ENCODE data around the gene ITIH3.
"Not testable (repeated sequence)": the region's sequence is repeated elsewhere in the genome, so short reads cannot be mapped to it uniquely, and the experiment has no call there.

The ITIH3 gene, protein sequence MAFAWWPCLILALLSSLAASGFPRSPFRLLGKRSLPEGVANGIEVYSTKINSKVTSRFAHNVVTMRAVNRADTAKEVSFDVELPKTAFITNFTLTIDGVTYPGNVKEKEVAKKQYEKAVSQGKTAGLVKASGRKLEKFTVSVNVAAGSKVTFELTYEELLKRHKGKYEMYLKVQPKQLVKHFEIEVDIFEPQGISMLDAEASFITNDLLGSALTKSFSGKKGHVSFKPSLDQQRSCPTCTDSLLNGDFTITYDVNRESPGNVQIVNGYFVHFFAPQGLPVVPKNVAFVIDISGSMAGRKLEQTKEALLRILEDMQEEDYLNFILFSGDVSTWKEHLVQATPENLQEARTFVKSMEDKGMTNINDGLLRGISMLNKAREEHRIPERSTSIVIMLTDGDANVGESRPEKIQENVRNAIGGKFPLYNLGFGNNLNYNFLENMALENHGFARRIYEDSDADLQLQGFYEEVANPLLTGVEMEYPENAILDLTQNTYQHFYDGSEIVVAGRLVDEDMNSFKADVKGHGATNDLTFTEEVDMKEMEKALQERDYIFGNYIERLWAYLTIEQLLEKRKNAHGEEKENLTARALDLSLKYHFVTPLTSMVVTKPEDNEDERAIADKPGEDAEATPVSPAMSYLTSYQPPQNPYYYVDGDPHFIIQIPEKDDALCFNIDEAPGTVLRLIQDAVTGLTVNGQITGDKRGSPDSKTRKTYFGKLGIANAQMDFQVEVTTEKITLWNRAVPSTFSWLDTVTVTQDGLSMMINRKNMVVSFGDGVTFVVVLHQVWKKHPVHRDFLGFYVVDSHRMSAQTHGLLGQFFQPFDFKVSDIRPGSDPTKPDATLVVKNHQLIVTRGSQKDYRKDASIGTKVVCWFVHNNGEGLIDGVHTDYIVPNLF

DNA sequence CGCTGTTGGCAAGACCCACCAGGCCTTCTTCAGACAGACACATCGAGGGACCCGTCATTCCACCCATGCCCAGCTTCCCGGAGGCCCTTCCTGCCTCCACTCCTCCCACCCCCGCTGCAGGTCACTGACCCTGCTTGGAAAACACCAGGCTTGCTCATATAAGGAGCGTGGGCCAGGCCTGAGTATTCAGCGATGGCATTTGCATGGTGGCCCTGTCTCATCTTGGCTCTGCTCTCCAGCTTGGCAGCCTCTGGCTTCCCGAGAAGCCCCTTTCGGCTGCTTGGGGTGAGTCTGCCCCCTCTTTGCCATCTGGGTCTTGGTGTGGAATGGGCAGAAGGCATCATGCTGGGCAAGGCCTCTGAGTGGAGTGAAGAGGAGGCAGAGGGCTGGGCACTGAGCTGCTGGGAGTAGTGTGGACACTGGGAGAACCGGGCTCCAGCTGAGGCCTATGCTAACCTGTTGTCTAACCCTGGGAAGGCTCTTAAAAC is at the start of gene ITIH3:
Gene ITIH3 (plus strand): TSS at position 185 of the 488 bp plus-strand sequence. CDS start 8 bp downstream, at position 193.
- no peak for DNase-seq

DNA sequence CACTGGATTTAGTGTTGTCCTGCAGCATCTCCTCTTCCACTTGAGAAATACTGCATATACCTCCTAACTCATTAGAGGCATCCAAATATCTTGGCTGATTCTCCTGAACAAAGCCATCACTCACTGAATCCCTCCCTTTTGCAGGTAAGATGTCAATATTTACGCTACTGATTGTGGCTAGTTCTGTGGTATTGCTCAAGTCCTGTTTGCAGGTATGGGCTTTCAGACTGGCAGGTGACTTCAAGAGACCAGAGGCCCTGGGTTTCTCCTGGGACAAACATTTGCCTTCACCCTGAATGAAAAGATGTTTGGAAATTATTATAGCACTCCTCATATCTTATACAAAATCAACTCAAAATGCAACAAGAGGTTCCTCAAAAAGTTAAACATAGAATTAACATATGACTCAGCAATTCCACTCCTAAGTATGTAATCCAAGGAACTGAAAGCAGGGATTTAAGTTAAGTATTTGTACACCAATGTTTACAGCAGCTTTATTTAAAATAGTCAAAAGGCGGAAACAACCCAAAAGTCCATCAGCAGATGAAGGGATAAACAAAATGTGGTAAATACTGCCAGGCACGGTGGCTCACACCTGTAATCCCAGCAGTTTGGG is 42.4 kb upstream of the ITIH3 start:
- no peak for DNase-seq

DNA sequence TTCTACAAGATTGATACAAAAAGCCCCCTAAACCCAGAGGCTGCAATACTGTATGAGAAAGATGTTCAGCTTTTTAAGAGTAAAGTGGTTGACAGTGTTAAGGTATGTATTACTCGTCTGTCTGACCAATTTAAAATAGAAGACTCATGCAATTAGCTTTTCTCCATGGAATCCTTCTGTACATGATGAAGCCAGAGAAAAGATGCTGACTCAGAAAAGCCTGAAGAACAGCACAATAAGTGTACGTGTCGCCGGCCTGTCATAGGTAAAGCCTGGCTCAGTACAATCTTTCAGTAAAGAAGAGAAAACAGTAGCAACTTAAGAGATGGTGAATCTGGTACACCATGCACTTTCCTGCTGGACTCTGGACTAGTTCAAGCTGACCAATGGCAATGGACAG is 40.2 kb upstream of the ITIH3 start:
- peak; percentile 12 for DNase-seq

DNA sequence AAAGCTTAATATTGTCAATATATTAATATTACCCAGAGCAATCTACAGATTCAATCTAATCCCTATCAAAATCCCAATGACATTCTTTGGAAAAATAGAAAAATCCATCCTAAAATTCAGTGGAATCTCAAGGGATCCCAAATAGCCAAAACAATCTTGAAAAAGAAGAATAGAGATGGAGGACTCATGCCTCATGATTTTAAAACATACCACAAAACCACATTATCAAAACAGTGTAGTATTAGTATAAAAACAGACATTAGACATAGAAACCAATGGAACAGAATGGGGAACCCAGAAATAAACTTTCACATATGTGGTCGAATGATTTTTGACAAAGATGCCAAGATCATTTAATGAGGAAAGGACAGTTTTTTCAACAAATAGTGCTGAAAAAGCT is 38.5 kb upstream of the ITIH3 start:
- DNase-seq = peak; percentile 3

DNA sequence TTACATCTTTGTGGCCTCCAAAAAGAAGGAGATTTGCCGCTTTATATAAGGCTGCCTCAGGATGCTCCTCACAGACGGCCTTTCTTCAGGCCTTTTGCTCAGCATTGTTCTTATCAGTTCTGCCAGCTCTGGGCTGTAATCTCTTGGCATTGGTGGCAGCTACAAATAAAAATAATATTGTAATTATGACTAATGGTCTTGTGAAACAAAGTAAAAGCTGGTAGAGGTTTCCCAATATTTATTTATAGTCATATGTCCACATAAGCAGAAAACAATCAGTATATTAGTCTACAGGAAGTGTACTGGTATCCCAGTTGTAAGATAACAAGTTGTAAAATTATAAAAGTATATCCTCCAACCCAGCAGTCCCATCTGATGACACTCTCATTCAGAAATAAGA is 31.1 kb upstream of the ITIH3 start:
- DNase-seq = no peak

DNA sequence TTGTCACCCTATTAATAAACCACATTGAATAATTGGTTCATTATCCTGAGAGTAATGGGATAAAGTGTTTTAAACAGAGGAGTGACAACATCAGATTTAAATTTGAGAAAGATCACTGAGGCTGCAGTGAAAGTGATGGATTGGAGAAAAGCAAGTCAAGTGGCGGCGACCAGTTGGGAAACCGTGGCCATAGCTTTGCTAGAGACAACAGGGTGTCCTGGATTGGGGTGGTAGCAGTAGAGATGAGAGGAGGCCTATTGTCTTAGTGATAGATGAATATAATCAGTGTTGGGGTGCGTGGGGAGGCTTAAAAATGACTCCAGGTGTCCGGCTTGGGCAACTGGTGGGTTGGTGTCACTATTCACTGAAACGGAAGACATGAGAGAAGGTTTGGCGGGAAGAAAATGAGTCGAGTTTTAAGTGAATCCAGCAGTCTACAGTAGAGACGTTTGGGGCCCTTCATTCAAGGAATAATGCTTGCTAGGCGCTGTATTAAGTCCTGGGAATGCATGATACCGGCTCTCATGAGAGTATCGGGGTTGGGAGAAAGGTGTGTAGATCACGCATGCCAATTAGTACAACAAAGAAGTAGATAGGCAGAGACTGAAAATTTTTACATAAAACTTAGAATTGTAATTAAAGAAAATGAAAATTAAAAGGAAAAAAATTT is 24.7 kb upstream of the ITIH3 start:
- DNase-seq = no peak

DNA sequence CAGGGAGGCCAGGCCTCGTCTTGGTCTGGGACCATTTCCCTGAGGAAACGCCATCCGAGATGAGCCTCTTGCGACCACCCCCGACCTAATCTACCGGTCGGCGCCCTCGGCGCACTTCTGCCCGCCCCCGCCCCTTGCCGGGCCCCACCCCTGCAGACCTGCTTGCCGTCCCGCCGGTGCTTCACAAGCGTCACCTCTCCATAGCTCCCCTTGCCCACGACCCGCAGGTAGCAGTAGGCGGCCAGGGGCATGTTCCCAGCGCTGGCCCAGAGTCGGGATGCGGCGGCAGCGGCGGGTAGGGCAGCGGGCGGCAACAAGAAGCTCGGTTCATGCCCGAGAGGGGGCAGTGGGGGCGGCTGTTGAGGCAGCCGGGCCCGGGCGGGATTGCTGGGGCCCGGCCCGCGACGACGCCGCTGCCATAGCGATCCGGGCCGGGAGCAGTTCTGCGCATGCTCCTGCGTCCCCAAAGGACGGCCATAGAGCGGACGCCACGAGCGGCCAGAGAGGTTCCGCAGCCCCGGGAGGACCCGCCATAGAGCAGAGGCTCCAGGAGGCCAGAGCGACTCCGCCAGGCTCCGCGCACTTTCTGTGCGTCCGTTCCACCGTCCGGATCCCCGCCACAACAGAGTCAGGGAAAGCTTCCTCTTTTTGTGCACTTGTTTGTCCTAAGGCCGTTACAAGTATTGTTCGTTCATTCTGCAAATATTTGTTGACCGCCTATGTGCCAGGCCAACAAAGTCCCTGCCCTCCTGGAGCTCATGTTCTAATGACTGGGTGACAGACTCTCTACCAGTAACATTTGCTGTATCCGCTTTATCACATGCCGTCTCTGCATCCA is 23.9 kb upstream of the ITIH3 start, which contains the start of gene NEK4:
Gene NEK4 (minus strand): TSS at position 445 of the 838 bp plus-strand sequence. CDS start 194 bp downstream, at position 251.
- peak; percentile 90 for DNase-seq

DNA sequence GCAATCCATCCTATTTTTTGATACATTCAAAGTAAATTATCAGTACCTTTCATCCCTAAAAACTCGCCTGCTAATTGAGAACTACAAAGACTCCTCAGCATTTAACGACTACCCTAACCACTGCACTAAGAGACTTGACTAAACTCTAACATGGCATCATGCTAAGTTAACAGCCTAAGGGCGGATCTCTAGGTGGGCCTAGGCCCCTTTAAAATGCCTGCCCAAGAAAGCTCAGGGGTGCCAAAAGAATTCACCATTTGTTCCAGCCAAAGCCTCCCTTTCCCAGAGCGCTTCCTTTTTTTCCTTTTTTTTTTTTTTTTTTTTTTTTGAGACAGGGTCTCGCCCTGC is 23.3 kb upstream of the ITIH3 start:
- no peak for DNase-seq

DNA sequence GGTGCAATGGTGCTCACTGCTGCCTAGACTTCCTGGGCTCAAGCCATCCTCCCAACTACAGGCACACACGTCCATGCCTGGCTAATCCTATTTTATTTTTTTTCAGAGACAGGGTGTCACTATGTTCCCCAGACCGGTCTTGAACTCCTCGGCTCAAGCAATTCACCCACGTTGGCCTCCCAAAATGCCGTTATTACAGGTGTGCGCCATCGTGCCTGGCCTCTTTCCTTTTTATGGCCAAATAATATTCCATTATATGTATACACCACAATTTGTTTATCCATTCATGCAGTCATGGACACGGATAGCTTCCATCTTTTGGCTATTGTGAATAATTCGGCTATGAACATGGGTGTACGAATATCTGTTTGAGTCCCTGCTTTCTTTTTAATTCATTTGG is 22.9 kb upstream of the ITIH3 start:
- no peak for DNase-seq

DNA sequence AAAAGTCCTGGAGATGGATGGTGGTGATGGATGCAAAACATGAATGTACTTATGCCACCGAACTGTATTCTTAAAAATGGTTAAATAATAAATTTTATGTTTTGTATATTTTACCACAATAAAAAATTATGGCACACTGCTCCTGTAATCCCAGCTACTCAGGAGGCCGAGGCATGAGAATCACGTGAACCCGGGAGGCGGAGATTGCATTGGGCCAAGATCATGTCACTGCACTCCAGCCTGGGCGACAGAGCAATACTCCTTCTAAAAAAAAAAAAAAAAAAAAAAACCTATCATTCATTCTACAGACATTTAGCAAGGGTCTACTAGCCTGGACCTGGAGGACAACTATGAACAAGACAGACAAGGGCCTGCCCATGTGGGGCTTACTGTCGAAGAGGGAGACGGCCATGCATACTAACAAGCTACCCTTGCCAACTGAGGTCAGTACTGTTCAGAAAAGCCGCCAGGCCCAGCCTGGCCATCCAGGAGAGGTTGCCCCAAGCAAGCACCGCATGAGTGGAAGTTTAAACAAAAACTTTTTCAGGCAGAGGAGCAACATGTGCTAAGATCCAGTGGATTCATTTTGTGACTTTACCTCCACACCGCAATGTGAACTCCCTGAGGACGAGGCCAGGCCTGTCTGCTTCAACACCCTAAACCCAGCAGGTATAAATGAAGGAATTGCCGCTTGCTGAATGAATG is 21.1 kb upstream of the ITIH3 start:
- DNase-seq = no peak

DNA sequence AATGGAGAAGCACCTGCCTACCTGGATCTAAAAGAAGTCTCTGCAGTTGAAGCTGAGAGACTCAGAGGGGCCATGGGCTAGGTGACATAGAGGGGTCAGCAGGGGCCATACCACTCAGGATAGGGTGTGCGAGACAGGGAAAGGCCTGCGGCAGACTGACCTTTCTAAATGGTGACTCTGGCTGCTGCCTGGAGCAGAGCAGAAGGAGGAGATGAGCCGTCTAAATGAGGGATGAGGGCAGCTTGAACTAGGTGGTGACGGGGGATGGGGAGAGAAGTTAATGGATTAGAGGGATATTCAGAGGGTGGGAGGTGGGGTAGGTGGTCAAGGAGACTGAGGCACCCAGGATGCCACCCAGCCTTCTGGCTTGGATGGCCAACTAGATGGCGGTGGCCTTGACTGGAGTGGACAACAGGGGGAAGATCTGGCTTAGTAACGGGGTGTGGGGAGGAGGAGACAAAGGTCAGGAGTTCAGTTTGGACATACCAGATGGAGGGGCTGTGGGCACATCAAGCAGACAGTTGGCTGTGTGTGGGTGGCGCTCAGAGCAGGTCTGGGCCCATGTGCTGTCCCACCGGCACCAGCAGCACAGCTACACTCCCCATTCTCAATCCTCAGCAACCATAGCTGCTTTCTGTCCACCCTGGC is 20.4 kb upstream of the ITIH3 start:
- no peak for DNase-seq

DNA sequence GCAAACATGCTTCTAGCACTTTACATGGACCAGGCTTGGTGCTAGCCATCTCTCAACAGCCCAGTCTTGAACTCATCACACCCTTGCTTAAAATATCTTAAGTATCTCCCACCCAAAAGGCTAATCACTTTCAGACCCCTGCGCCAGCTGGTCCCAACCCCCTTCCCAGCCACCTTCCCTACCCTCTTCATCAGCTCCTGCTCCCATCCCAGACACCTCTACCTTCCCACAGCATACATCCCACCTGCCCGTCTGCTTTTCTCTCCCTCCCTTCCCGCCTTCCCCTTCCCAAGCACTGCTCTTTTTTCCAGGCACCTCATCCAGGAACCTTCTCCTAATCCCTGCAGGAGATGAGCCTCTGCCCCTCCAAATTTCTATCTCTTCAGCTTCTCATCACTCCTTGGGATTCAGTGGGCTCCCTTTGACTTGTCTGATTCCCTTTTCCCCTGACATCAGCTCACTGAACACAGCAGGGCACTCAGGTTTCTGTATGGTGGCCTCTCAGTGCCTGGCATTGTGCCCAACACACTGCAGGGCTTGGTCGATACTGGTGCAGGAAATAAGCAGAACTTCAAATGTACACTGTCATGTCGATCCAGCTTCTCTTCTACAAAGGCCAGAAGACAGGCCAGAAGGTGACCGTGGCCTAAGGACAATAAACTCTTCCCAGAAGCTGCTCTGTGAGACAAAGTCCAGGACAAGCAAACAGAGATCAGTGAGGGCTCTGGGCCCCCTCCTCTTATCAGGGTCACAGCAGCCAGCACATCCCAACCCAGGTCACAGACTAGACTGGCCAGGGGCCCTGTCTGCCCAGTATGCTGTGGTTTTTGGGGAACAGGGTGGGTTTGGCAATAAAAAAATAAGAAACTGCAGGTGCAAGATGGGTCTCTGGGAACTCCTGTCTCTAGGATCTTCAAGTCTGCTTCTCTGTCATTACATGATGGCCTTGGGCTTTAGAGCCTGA is 19.4 kb upstream of the ITIH3 start:
- DNase-seq = no peak

DNA sequence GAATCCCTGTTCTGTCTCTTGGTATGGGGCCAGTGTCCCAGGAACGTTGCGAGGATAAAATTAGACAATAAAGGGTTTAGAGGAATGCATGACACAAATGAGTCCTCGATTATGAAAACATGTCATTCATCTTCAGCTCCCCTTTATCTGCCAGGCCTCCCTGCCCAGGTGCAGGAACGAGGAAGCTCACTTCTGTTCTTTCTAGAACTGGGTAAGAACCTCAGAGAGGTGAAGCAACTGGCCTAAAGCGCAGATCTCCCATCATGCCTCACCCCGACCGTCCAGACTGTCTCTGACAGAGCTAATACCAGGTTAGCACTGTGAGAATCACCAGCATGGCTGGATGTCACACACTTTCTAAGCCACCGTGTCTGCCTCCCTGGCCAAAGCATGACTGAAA is 18.7 kb upstream of the ITIH3 start:
- no peak for DNase-seq

DNA sequence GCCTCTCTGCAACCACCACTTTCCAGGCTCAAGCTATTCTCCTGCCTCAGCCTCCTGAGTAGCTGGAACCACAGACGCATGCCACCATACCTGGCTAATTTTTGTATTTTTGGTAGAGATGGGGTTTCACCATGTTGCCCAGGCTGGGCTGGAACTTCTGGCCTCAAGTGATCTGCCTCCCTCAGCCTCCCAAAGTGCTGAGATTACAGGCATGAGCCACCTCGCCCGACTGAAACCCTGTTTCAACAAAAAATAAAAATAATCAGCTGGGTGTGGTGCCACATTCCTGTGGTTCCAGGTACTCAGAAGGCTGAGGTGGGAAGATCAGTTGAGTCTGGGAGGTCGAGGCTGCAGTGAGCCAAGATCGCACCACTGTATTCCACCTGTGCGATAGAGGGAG is 18.1 kb upstream of the ITIH3 start:
- DNase-seq = not testable (repeated sequence)

DNA sequence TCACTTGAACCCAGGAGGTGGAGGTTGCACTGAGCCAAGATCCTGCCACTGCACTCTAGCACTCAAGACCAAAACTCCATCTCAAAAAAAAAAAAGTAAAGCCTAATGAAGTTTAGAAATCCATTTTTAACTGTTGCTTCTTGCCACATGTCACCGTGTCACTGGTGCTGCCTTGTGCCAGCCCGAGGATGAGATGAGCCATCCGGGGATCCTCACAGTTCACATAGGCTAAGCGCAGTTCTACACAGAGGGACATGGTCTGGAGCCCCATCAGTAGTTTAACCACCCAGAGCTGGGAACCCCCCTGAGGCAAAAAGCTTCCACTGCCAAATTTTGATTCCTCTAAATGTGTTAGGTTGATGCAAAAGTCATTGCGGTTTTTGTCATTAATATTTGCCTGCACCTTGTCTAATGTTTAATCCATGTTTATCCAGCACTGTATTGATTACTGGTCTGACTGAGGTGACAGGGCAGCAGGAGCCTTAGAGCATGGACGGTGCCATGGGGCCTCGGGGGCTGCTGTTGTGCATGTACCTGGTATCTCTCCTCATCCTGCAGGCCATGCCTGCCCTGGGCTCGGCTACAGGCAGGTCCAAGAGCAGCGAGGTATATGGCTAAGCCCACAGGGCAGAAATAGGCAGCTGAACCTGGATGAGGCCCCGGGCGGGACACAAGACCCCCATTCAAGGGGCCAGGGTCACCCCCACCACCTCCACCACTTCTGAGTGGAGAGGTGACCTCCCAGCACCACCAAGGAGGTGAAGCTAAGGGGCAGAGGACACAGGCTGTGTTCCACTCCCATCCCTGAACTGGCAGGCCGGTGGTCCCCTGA is 17.3 kb upstream of the ITIH3 start, which contains the start of gene ITIH1:
Gene ITIH1 (plus strand): TSS at position 473 of the 832 bp plus-strand sequence. CDS start 17 bp downstream, at position 490.
- no peak for DNase-seq

DNA sequence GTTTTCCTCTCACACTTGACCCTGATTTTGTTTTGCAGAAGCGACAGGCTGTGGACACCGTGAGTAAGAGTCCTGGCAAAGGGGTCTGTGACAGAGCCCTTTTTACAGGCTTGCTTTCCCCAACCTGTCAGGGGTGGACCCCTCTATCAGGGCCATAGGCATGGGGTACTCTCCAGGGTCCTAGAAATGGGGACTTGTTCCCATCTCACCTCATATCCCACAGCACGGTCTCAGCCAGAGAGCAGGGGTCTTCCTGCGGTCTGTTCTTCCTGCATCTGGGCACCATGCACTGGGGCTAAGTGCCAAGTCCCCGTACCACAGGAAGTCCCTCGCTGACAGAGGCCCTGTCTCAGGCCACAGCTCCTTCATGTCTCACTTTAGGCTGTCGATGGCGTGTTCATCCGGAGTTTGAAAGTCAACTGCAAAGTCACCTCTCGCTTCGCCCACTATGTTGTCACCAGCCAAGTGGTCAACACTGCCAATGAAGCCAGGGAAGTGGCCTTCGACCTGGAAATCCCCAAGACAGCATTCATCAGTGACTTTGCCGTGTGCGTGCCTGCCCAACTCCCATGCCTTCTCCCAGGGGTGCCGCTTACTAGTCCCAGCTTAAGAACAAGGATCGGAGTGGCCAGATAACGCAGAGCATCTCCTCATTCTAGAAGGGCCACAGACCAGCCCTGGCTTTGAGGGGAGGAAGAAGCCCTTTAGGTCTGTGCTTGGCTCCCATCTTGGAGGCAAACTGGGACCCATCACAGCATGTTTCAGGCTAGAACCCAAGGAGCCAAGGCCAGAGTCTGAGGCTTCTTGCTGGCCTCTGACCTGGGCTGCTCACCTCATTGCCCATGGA is 16.4 kb upstream of the ITIH3 start:
- no peak for DNase-seq

All from fibroblast of skin of right biceps (primary cell).